Fibroblast of lung (primary cell): ENCODE measurements around the gene GJC2. TPM values are rescaled to one million over a fixed set of nuclear protein-coding genes. Genes with fewer than 3 reads are reported as not detected.

Source experiments
- DNase-seq, 2 donors: peaks; one replicate each; pipeline versions ENCODE4 v3.0.0 to v3.0.0-alpha.2; 2010; ENCODE audit warnings: low read depth in 2 of 2
- H2AFZ ChIP-seq: 2 replicates; pipeline ENCODE4 v1.5.1; 2012; ENCODE audit warnings: low read length, control low read depth, inconsistent platforms
- H3K27ac ChIP-seq: 2 replicates; pipeline ENCODE4 v1.5.1; 2011; ENCODE audit warnings: low read length, control low read depth; ENCODE audit not compliant: insufficient read depth
- H3K27me3 ChIP-seq: 2 replicates; pipeline ENCODE4 v1.5.1; 2011; ENCODE audit warnings: mild to moderate bottlenecking, low read length; ENCODE audit not compliant: control insufficient read depth, insufficient read depth
- H3K36me3 ChIP-seq: 2 replicates; pipeline ENCODE4 v1.5.1; 2011; ENCODE audit warnings: low read length; ENCODE audit not compliant: control insufficient read depth, insufficient read depth
- H3K4me1 ChIP-seq: 2 replicates; pipeline ENCODE4 v1.5.1; 2011; ENCODE audit warnings: low read length; ENCODE audit not compliant: control insufficient read depth, insufficient read depth; ENCODE audit errors: extremely low read depth
- H3K4me2 ChIP-seq: 2 replicates; pipeline ENCODE4 v1.5.1; 2011; ENCODE audit warnings: low read length, control low read depth; ENCODE audit not compliant: insufficient read depth; ENCODE audit errors: extremely low read depth
- H3K4me3 ChIP-seq, 4 experiments: fragments of 200-600 bp in 1 of 4; sonication (generic) in 1 of 4; replicated peaks in 1 of 4; 2 replicates each; pipeline ENCODE4 v1.5.1; 2011 to 2016; ENCODE audit warnings: low read length in 4 of 4, low read depth in 3 of 4, mild to moderate bottlenecking in 3 of 4, control low read depth in 2 of 4, inconsistent platforms in 1 of 4, mixed read lengths in 1 of 4; ENCODE audit not compliant: insufficient read depth in 1 of 4; ENCODE audit errors: control extremely low read depth in 1 of 4
- H3K79me2 ChIP-seq: 2 replicates; pipeline ENCODE4 v1.5.1; 2012; ENCODE audit warnings: mild to moderate bottlenecking, low read length, inconsistent platforms; ENCODE audit not compliant: control insufficient read depth, insufficient read depth
- H3K9ac ChIP-seq: 2 replicates; pipeline ENCODE4 v1.5.1; 2011; ENCODE audit warnings: mild to moderate bottlenecking, low read length, control low read depth; ENCODE audit not compliant: insufficient read depth
- H3K9me3 ChIP-seq: 2 replicates; pipeline ENCODE4 v1.5.1; 2012; ENCODE audit warnings: low read depth, low read length; ENCODE audit not compliant: control insufficient read depth, insufficient read depth
- H4K20me1 ChIP-seq: 2 replicates; pipeline ENCODE4 v1.5.1; 2011; ENCODE audit warnings: low read length; ENCODE audit not compliant: control insufficient read depth, insufficient read depth; ENCODE audit errors: extremely low read depth
- CTCF ChIP-seq, 2 donors: IDR thresholded peaks in 1 of 2; conservative IDR thresholded peaks in 1 of 2; 1 replicate in 1 of 2; 2 replicates in 1 of 2; pipeline ENCODE4 v1.5.1; 2011 to 2012; ENCODE audit warnings: low read length in 2 of 2, control low read depth in 1 of 2, inconsistent platforms in 1 of 2, low read depth in 1 of 2, mild to moderate bottlenecking in 1 of 2
- EZH2 ChIP-seq: IDR thresholded peaks from 2 replicates; pipeline ENCODE4 v1.5.1; 2012; ENCODE audit warnings: low read length, control low read depth, mild to moderate bottlenecking; ENCODE audit errors: missing control alignments
- polyA plus RNA-seq, 2 donors: library from polyadenylated mRNA; depleted of rRNA in 1 of 2; stranded (reverse) in 1 of 2; unstranded in 1 of 2; fragments of >200 nt; gene quantifications; 2 replicates each; pipeline ENCODE4 v1.2.1, GENCODE V29; 2011 to 2012; ENCODE audit warnings: missing spikeins in 1 of 2
- total RNA-seq: library from RNA; depleted of rRNA; stranded (reverse); fragments of >200 nt; gene quantifications from 2 replicates; pipeline ENCODE4 v1.2.1, GENCODE V29; 2014

Gene GJC2
- total and polyA plus RNA-seq, 2 donors (not counting 1 experiment from before 2014, with no cell fraction given): 1.4 to 13.4 TPM

GRCh38 chr1:228112617-228113016 lies 37.1 kb upstream of the GJC2 start:
- H4K20me1 ChIP-seq: no peaks in the 10 kb centered on the region
- DNase-seq: no peak

GRCh38 chr1:228114827-228115226 lies 34.9 kb upstream of the GJC2 start:
- H3K27ac ChIP-seq: no peak overlapping the region
- DNase-seq: no peak
- H3K79me2 ChIP-seq: no peaks in the 10 kb centered on the region
- no peak overlapping the region for H3K9ac ChIP-seq
- H3K4me1 ChIP-seq: no peaks in the 10 kb centered on the region
- H3K4me2 ChIP-seq: no peak overlapping the region
- H4K20me1 ChIP-seq: no peaks in the 10 kb centered on the region
- H3K4me3 ChIP-seq: no peak overlapping the region
- H3K36me3 ChIP-seq: no peaks in the 10 kb centered on the region
- no peak overlapping the region for H2AFZ ChIP-seq
- H3K9me3 ChIP-seq: no peaks in the 10 kb centered on the region
- no peak for TF ChIP-seq EZH2
- no peaks in the 10 kb centered on the region for H3K27me3 ChIP-seq

More at GRCh38 chr1:228112617-228113016, 37.1 kb upstream of the GJC2 start:
- Histone ChIP-seq H3K4me1 (no peaks in the 10 kb centered on the region), H3K4me2 (no peak overlapping the region), H3K79me2 (peaks cover 13% of the 10 kb centered on the region), H3K9me3 (no peaks in the 10 kb centered on the region), H2AFZ (no peak overlapping the region), H3K36me3 (no peaks in the 10 kb centered on the region), H3K27me3 (no peaks in the 10 kb centered on the region), H3K9ac (no peak overlapping the region), H3K27ac (no peak overlapping the region), H3K4me3 (no peak overlapping the region)
- TF ChIP-seq EZH2: no peak
- no peak for TF ChIP-seq CTCF (conservative IDR thresholded peaks at IDR 0.05 in 1 of 2, IDR thresholded peaks at IDR 0.05 in 1 of 2; ENCODE audit: low read depth in 1 of 2, low read length in 2 of 2)

GRCh38 chr1:228117335-228117734 lies 32.4 kb upstream of the GJC2 start:
- H3K4me1 ChIP-seq: no peaks in the 10 kb centered on the region
- H3K4me2 ChIP-seq: no peak overlapping the region
- no peak overlapping the region for H3K4me3 ChIP-seq
- no peak overlapping the region for H2AFZ ChIP-seq
- no peak overlapping the region for H3K9ac ChIP-seq
- H3K36me3 ChIP-seq: no peaks in the 10 kb centered on the region
- no peaks in the 10 kb centered on the region for H3K27me3 ChIP-seq
- DNase-seq: no peak
- no peaks in the 10 kb centered on the region for H3K9me3 ChIP-seq
- no peaks in the 10 kb centered on the region for H3K79me2 ChIP-seq
- H3K27ac ChIP-seq: no peak overlapping the region
- TF ChIP-seq CTCF (conservative IDR thresholded peaks at IDR 0.05 in 1 of 2, IDR thresholded peaks at IDR 0.05 in 1 of 2; ENCODE audit: low read depth in 1 of 2, low read length in 2 of 2) (no peak), EZH2 (no peak)
- no peaks in the 10 kb centered on the region for H4K20me1 ChIP-seq
